ENCODE measurements around the gene NSUN3. TPM values are rescaled to one million over a fixed set of nuclear protein-coding genes. Genes with fewer than 3 reads are reported as not detected.

Gene NSUN3
- total and polyA plus RNA-seq, 2 of the 8 experiments (the other 6 are each of a cell fraction or from before 2014, with no cell fraction given), result 2.1 to 5.1 TPM

DNA sequence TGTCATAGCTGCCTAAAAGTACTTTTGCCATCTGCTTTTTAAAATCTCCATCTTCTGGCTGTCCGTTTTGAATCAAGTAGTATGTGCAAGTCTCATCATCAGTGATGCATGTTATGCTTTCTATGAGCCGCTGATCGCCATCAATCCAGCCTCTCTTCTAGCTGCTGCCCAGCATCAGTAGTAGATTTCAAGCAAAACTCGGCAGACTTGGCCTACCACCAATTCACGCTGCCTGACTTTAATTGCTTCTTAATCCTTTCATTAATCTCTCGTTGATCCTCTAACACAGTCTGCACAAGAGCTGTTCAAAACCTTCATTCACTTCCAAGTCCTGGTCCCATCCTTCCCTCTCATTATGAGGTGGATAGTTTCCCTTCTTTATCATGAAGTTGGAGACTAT is 104.9 kb downstream of the NSUN3 start:
- no peaks in the 10 kb centered on the region for H3K4me1 ChIP-seq (replicated peaks in 1 of 4; ENCODE audit: control insufficient read depth in 3 of 4, insufficient read depth in 4 of 4, low read length in 3 of 4)
- H3K56ac ChIP-seq (replicated peaks; ENCODE audit: insufficient read length, low read depth, low read length), result no peak overlapping the region
- no peaks in the 10 kb centered on the region for H3K36me3 ChIP-seq (ENCODE audit: control insufficient read depth in 2 of 4, insufficient read depth in 4 of 4, low read length in 3 of 4)
- no peaks in the 10 kb centered on the region for H3K79me1 ChIP-seq (ENCODE audit: low read depth, low read length)
- no peak overlapping the region for H2BK12ac ChIP-seq (ENCODE audit: low read depth, low read length)
- no peak overlapping the region for H2BK5ac ChIP-seq (ENCODE audit: low read depth, low read length)
- no peak overlapping the region for H3K4me2 ChIP-seq (ENCODE audit: insufficient read depth in 1 of 2, low read depth in 2 of 2, low read length in 2 of 2)
- CTCF ChIA-PET (ENCODE audit: partially characterized antibody), result no interaction called here
- no peak overlapping the region for H3K27ac ChIP-seq (ENCODE audit: low read depth, low read length)
- FAIRE-seq (no peak), DNase-seq (ENCODE audit: low read depth in 1 of 2, low spot score in 2 of 2) (no peak)
- no peak overlapping the region for H3K18ac ChIP-seq (ENCODE audit: extremely low read depth, low read length)
- H3K23ac ChIP-seq (ENCODE audit: insufficient read length), result no peak overlapping the region
- H4K8ac ChIP-seq (ENCODE audit: extremely low read depth, insufficient read depth, low read length), result no peak overlapping the region
- TF ChIP-seq KDM4A (IDR thresholded peaks at IDR 0.05; ENCODE audit: low read depth, low read length, severe bottlenecking) (no peak), RAD21 (IDR thresholded peaks at IDR 0.05 in 1 of 2, conservative IDR thresholded peaks at IDR 0.05 in 1 of 2; ENCODE audit: low read depth in 2 of 2, low read length in 2 of 2) (no peak), CBX5 (IDR thresholded peaks at IDR 0.05; ENCODE audit: low read depth, low read length) (no peak), HDAC6 (IDR thresholded peaks at IDR 0.05; ENCODE audit: low read depth, low read length) (no peak), TBP (IDR thresholded peaks at IDR 0.05; ENCODE audit: low read depth, low read length) (no peak), SP2 (IDR thresholded peaks at IDR 0.05; ENCODE audit: low read length) (no peak), CBX8 (IDR thresholded peaks at IDR 0.05; ENCODE audit: borderline replicate concordance, low read depth, low read length) (no peak), TEAD4 (IDR thresholded peaks at IDR 0.05; ENCODE audit: low read depth, low read length) (no peak), CREB1 (IDR thresholded peaks at IDR 0.05) (no peak), POU5F1 (IDR thresholded peaks at IDR 0.05; ENCODE audit: low read depth, low read length) (no peak), POLR2AphosphoS5 (IDR thresholded peaks at IDR 0.05; ENCODE audit: low read depth, low read length) (no peak), RBBP5 (IDR thresholded peaks at IDR 0.05; ENCODE audit: borderline replicate concordance, low read depth, low read length) (no peak)
- TF ChIP-seq, protein P1, sequence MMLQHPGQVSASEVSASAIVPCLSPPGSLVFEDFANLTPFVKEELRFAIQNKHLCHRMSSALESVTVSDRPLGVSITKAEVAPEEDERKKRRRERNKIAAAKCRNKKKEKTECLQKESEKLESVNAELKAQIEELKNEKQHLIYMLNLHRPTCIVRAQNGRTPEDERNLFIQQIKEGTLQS (IDR thresholded peaks at IDR 0.05; ENCODE audit: insufficient read depth, low read depth, low read length), result no peak
- H2AK5ac ChIP-seq (ENCODE audit: low read depth, low read length), result no peak overlapping the region
- no peak overlapping the region for H2BK15ac ChIP-seq (ENCODE audit: low read length)
- no peak overlapping the region for H2BK120ac ChIP-seq (replicated peaks; ENCODE audit: low read depth, low read length)
- peak overlapping the region; percentile 86 for H2AFZ ChIP-seq (ENCODE audit: low read length)
- H3K79me2 ChIP-seq (ENCODE audit: control insufficient read depth in 1 of 2, insufficient read depth in 2 of 2, low read length in 2 of 2), result no peaks in the 10 kb centered on the region
- no peak overlapping the region for H3K4me3 ChIP-seq (ENCODE audit: extremely low read depth in 1 of 4, insufficient read depth in 2 of 4, low read depth in 3 of 4, low read length in 4 of 4)
- H3K9me3 ChIP-seq (ENCODE audit: insufficient read depth in 2 of 2, low read depth in 1 of 2, low read length in 1 of 2), result no peaks in the 10 kb centered on the region
- POLR2A ChIA-PET (ENCODE audit: partially characterized antibody), result no interaction called here
- H4K20me1 ChIP-seq (replicated peaks in 1 of 2; ENCODE audit: control insufficient read depth in 1 of 2, insufficient read depth in 2 of 2, low read length in 2 of 2), result no peaks in the 10 kb centered on the region
- peak overlapping the region in 1 of 4 experiments; percentile 34; a peak in 1 of 7 replicates for H3K9ac ChIP-seq (replicated peaks in 1 of 4; ENCODE audit: extremely low read depth in 1 of 4, low read depth in 3 of 4, low read length in 3 of 4)
- no peak overlapping the region for H4K5ac ChIP-seq (ENCODE audit: insufficient read length, low read depth, low read length)
- 95% methylated on average over 6 of the region's 6 CpGs; no CpG with 5 or more reads in 1 of the 2 experiments for WGBS, 2 experiments (ENCODE audit: extremely low coverage in 1 of 2, insufficient coverage in 1 of 2, insufficient read length in 1 of 2, insufficient replicate concordance in 2 of 2, low coverage in 1 of 2, low lambda C conversion rate in 2 of 2, missing lambda C conversion rate in 1 of 2)
- H3K27me3 ChIP-seq (replicated peaks in 1 of 4; ENCODE audit: control insufficient read depth in 3 of 4, extremely low read depth in 1 of 4, insufficient read depth in 3 of 4, low read length in 3 of 4), result no peaks in the 10 kb centered on the region
- H3K23me2 ChIP-seq (ENCODE audit: low read depth, low read length), result no peaks in the 10 kb centered on the region
- no peak overlapping the region for H4K91ac ChIP-seq (replicated peaks; ENCODE audit: insufficient read length, low read length)
- H3K14ac ChIP-seq (ENCODE audit: insufficient read length), result no peak overlapping the region
- H3K4ac ChIP-seq (replicated peaks; ENCODE audit: insufficient read length, low read depth, low read length), result no peak overlapping the region
- H2BK20ac ChIP-seq (ENCODE audit: low read length), result no peak overlapping the region
